GM20431 (cell line): ENCODE measurements around the gene TBC1D22B.

Experiments
- in situ Hi-C: fragments of 300-500 bp; cut with MseI, MboI; formaldehyde crosslinking; loops from one replicate; pipeline ENCODE4 v1.15.0; 2020; ENCODE audit warnings: low sequenced_read_pairs; ENCODE audit not compliant: unreplicated experiment

Gene TBC1D22B

DNA sequence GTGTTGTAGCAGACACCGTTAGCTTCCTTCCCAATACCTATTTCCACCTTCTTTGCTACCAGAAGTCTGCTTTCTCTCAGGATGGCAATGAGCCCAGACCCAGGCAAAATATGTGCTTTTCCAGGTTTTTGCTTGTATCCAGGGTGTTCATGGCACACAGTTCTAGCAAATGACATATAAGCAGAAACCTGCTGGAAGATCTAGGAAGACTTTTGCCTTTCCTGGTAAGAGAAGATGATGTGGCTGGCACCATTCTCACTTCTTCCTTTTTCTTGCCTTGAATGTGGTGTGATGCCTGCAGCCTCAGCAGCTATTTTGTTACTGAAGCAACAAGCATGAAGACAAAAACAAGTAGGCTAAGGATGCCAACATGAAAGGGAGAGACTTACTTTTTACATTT, 19.2 kb upstream of the TBC1D22B start:
- in situ Hi-C loops, result no loop called here

DNA sequence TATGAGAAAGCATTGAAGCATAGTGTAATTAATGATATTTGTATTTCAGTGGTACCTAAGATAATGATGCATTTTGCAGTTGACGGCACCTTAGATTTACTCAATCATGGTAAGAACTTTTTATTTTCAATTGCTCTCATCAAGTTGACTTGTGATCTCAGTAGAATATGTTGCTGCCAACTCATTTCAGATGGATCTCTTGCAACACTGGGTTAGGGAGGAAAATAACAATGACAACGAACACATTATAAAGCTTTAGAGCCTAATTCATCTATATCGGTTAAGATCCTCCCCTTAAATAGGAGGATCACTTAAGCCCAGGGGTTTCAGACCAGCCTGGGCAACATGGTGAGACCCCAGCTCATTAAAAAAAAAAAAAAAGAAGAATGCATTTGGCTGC, 18.0 kb upstream of the TBC1D22B start:
- in situ Hi-C loops, result no loop called here

DNA sequence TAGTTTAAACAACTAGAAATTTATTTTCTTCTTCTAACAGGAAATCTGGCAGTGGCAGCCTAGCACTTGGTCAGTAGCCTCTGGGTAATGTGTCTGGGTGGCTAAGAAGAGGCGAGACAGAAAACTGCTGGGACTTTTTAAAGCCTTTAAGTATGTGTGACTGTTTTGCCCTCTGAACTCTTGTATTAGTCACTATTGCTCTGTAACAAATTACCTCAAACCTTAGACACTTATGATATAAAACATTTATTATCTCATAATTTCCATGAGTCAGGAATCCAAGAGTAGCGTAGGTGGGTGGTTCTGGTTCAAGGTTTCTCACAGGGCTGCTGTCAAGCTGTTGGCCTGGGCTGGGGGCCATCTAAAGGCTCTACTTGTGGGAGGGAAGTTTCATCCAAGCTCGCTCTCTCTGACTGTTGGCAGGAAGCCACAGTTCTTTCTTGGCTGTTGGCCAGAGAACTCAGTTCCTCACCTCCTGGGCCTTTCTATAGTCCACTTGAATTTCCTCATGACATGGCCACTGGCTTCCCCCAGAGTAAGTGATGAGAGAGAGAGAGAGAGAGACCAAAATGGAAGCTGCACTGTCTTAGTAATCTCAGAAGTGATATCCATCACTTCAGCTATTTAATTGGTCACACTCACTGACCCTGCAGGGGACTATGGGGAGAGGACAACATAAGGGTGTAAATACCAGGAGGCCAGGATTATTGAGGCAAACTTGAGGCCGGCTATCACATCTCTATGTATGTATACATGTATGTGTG, 17.4 kb upstream of the TBC1D22B start:
- in situ Hi-C loops, result no loop called here

DNA sequence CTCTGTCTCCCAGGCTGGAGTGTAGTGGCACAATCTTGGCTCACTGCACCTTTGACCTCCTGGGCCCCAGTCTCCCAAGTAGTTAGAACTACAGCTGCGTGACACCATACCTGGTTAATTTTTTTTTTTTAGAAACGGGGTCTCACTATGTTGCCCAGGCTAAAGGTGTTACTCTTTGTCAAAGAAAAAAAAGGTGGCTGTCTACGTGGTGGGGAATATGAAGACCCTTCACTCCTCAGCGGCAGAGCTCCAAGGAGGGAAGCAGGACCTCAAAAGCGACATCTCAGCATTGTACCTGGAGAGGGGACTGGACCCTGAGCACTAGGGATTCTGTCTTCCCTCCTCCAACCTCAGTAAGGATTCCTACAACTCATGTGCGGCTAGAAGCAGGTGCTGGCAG, 16.4 kb upstream of the TBC1D22B start:
- in situ Hi-C loops, result no loop called here

DNA sequence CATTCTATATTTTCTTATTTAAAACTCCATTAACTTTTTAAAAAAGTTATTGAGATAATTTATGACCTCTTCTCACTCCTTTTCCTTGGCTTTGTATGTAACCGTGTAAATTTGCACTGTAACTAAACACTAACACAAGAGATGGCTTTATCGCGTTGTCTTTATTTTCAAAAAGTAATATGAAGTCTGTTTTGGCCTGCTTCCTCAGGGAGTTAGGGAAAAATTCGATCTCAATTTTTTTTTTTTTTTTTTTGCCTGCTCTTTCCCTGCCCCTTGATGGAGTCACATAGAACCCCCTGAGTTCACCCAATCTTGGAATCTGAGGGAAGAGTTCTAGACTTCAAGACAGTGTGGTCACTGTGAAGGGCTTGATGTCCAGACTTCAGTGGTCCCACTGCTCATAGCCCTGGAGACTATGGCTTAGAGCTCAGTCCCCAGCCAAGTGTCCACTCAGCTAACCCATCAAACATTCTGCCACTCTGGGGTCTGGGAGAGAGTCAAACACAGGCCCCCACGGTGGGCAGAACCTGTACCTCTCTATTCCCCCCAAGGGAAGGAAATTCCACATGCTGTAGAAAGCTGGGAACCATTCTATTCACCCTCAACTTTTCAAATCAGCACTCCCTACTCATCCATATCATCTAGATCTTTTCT, 15.7 kb upstream of the TBC1D22B start:
- in situ Hi-C loops, result no loop called here

DNA sequence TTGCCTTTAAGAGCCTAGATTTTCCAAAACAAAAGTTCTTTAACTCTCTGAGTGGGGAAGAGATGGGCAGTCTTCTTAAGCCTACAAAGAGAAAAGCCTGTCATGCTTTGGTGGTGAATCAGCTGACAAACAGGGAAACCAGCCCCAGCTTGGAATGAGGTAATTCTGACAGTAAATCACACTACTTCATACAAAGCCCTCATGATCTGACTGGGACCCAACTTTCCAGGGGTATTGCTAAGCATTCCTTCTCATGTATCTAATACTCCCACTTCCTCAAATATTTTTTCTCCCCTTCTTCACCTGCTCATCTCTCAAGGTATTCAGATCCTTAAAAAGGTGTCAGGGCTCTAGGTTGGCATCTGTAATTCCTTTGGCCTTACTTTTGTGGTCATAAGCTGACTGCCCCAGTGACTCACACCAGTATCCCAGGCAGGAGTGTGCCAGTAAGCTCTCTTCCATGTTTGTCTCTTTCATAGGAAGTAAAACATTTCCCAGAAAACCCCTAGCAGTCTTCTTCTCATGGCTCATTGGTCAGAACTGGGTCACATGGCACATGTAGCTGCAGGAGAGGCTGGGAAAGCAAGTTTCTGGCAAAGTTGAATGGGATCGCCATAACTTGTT, 15.0 kb upstream of the TBC1D22B start:
- in situ Hi-C loops, result no loop called here

DNA sequence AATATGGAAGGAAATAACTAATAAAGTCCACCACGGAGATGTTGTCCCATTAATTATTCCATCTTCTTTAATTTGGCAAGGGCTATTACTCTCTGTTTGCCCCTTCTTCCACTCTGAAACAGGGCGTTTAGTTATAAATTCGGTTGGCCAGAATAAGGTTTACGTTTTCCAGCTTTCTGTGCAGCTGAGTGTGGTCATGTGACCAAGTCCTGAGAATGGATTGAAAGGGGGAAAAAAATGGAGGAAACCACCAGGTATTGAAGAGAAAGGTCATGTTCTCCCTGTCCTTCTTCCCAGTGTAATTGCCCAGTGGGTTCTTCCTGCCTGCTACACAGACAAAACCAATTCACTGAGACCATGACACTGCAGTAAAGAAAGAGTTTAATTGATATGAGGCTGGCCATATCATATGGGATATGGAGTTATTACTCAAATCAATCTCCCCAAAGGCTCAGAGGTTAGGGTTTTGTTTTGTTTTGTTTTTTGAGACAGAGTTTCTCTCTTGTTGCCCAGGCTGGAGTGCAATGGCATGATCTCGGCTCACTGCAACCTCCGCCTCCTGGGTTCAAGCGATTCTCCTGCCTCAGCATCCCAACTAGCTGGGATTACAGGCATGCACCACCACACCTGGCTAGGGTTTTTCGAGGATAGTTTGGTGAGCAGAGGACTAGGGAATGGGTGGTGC, 14.3 kb upstream of the TBC1D22B start:
- in situ Hi-C loops, result no loop called here

DNA sequence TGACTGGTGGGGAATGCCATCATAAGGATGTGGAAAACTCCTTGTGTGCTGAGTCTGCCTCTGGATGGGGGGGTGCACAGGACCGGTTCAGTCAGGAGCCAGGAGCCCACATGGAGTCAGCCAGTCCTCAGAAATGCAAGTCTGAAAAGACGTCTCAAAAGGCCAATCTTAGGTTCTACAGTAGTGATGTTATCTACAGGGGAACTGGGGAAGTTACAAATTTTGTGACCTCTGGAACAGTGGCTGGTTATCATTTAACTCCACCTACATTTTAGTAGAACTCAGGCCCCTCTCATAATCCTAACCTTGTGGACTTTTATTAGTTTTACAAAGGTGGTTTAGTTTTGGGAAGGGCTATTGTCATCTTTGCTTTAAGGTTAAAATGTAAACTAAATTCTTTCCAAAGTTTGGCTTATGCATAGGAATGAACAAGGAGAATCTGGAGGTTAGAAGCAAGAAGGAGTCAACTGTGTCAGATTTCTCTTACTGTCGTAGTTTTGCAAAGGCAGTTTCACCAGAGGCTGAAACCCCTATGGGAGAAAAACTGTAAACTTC, 13.7 kb upstream of the TBC1D22B start:
- in situ Hi-C loops, result no loop called here

DNA sequence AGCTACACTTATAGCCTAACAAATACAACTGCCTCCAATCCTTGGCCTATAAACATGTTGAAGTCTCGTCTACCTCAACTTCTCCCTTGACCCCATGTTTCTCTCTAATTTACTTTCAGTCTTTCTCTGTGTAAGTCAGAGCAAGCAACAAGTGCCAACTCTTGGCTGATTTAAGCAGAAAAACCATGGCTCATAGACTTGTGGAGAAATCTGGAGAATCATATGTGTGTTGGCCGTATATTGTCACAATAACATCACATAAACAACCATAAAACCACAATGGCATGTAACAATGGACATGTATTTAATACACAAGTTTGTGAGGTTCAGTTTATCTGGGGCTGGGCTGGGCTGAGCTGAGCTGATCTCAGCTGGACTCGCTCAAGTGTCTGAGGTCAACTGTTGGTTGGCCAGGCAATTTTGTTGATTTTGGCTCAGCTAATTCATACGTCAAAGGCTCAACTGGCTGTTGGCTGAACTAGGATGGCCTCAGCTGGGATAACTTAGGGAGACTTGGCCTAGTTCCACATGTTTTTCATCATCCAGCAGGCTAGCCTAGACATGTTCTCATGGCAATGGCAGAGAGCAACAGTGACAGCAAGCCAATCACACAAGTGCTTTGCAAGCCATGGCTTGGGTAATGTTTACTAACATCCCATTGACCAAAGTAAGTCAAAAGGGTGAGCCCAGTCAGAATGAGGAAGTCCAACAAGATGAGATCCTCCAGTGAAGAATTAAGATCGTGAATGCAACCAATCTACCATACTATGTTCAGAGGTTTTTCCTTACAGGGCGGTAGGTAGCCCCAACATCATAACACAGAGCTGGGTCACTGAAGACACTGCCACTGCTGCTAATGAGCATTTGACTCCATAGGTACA, 12.9 kb upstream of the TBC1D22B start:
- in situ Hi-C loops, result no loop called here

DNA sequence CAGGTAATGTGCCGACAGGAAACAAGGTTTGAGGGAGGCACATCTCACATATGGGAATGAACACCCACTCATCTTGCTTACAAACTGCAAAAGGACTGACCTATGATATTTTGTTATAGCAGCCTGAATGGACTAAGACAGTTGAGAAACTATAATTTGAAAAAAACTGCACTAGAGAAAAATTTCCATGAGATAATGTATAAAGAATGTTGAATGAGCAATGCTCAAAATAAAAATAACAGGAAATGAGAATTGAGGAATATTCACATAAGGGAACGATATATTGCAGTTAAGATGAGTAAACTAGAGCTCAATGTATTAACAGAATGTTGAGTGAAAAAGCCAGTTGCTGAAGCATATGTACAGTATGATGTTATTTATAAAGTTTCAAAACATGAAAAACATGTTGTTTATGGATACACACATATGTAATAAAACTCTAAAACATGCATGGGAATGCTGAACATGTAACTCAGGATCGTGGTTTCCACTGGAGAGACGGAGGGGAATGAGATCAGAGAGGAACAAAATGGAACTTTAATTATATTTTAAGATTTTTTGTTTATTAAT, 6.3 kb upstream of the TBC1D22B start:
- in situ Hi-C loops, result no loop called here

DNA sequence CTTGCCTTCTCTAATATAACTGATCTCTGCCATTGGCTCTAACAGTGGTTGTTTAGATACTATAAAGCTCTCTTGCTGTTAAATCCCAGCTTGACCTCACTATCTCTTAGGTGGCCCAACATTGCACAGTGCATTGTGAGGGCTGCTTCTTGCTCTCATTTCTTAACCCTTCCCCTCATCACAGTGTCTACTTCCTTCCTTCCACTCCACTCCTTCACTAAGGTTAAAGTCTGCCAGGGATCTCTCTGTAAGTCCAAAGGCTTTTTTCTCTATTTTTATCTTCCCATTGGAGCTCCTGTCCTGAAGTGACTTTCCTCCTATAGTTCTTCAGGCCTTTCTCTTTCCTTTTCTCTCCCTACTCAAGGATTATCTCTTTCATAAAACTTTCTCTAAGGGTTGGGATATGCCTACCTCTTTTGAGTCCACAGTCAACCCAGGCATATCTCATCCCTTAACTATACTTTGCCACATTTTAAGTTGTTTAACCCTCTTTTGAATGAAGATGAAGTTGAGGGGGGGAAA, 4.0 kb upstream of the TBC1D22B start:
- in situ Hi-C loops, result no loop called here

DNA sequence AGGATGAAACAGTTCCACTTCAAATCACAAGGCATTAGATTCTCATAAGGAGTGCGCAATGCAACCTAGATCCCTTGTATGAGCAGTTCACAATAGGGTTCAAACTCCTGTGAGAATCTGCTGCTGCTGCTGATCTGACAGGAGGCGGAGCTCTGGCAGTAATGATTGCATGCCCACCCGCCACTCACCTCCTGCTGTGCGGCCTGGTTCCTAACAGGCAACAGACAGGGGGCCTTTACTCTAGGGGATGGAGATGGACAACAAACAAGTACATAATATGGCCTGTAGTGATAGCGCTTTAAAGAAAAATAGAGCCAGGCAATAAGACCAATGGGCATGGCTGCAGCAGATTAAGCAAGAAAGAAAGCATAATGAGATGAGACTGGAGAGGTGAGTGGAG, 2.7 kb upstream of the TBC1D22B start:
- in situ Hi-C loops, result no loop called here

DNA sequence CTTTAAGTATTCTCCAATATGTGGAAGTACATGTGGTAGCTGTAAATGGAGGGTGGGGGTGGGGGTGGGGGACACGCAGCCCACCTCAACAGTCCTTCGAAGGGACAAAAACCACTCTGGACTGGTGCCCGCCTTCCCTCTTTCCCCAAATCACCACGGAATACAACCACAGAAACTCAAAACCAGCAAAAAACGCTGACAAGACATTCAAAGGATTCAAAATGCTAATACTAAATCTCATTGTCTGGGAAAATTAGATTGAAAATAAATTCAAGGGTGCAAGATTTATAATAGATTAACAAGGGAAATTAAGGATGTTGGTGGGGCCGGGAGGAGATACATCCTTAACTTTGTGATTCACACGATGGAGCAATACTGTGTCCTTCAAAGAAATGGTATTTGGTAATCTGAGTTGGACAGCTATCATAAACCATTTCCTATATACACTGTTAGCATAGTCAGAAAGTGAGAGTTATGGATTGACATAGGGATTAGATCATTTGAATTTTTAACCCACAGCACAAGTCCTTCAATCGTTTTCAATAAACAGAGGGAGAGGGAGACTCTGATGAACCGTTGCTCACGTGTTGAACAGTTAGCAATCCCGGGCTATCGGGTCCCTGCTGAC, 766 bp upstream of the TBC1D22B start:
- in situ Hi-C loops, result no loop called here

DNA sequence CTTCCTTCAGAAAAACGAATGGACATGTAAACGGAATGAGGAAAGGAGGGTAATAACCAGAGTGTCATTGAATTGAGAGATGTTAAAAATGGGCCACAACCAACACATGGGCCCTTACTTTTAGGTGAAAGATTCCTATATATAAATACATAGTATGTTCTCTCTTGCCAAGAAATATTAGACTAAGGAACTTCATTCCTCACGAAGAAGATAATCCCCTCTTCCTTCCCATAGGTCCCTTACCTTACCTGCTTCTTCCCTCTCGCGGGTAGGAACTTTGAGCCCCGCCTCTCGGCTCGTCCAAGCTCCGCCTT, 295 bp upstream of the TBC1D22B start:
- in situ Hi-C loops, result no loop called here

DNA sequence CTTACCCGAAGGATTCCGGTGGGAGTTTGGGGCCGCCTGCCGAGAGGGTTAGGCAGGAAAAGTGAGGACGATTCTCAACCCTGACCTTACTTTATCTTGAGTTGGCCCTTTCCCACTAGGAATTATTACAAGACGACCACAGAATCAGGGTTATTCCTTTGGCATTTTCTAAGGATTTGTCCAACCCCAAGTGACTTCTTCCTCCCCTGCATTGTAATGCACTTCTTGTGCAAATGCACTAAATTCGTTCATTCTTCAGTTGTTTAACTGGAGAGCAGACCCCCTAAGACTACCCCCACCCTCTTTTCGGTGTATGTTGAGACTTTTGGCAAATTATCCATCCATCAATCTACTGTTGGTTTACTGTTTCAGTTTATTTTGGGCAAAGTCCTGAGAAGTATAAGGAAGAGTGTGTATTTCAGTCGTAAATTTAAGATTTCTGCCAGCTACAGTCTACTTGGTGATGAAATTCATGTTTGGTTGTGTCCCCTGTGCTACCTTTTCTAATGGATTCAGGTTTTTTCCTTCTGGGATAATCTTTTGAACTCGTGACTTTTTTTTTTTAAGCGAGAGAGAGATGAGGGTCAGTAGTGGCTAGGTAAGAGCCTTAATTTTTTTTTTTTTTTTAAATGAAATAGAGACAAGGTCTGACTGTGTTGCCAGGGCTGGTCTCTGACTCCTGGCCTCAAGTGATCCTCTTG, 983 bp downstream of the TBC1D22B start:
- in situ Hi-C loops, result no loop called here

DNA sequence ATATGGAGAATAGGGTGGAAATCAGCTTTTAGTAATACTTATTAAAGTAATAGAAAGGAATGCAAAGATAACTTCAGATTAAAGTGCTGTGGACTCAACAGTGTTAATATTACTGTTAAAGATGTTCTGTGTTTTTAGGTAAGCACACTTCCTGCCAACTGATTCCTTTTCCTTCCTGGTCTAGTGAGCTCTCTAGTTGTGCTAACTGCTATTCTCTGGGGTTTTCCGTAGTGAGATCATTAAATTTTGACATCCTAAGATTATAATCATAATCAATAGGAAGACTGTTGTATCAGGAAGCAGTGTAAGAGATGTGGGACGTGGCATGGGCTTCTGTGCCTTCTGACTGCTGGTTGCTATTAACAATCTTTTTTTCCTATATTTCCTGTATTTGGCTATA, 1.6 kb downstream of the TBC1D22B start:
- in situ Hi-C loops, result no loop called here

DNA sequence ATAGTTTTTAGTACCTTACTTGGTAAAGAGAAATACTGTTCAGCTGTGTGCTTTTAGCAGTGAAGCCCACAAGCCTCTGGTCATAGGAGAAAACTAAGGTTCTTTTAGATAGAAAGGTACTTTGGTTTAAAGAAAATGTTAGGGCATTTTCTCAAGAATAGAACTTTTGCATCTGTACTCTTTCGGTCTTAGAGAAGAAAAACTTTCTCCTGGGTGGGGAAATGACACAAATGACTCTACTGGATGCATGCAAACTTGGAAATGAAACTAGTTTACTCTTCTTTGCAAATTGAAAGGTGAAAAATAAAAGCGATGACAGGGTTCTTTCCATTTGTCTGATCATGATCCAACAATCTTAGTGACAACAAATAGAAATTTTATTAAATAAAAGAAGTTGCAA, 2.5 kb downstream of the TBC1D22B start:
- in situ Hi-C loops, result no loop called here

DNA sequence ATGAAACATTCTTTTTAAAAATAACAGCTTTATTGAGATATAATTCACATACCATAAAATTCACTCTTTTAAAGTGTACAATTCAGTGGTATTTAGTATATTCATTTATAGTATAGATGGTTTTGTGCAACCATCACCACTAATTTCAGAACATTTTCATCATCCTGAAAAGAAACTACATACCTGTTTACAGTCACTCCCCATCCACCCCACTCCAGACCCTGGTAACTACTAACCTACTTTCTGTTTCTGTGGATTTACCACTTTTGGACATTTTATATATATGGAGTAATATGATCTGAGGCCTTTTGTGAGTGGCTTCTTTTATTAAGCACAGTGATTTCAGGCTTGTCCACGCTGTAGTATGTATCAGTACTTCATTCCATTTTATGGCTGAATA, 2.9 kb downstream of the TBC1D22B start:
- in situ Hi-C loops, result no loop called here
